Stimulated activated CD4-positive, alpha-beta T cell treated with anti-CD3 and anti-CD28 coated beads, Interleukin-2, amount 100 ng/mL, for 24 hours (primary cell): ENCODE measurements around the gene TRA2B.

Experiments
- DNase-seq, 2 donors: peaks; one replicate each; pipeline ENCODE4 v3.0.0-alpha.2; 2020

Gene TRA2B

GRCh38 chr3:185949515-185949914 is 11.7 kb upstream of the TRA2B start:
- no peak for DNase-seq

GRCh38 chr3:185948292-185948691 is 10.5 kb upstream of the TRA2B start:
- DNase-seq: no peak

GRCh38 chr3:185943760-185944106 is 5.9 kb upstream of the TRA2B start:
- DNase-seq: no peak

- peak; percentile 86 to 87 for DNase-seq
Observed at GRCh38 chr3:185942907-185943759, 5.3 kb upstream of the TRA2B start.

GRCh38 chr3:185942396-185942795 is 4.6 kb upstream of the TRA2B start:
- DNase-seq: no peak

GRCh38 chr3:185940951-185941350 is 3.1 kb upstream of the TRA2B start:
- DNase-seq: no peak

DNA sequence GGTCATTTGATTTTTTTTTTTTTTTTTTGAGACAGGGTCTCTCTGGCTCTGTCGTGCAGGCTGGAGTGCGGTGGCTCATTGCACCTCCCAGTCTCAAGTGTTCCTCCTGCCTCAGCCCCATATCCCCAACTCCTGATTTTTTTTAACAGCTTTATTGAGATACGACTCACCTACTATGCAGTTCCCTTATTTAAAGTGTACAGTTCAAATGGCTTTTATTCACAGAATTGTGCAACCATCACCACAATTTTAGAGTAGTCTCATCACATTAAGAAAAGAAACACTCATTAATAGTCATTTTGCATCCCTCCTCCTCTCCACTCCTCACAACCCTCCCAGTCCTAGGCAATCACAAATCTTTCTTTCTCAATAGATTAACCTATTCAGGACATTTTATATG is 1.9 kb upstream of the TRA2B start:
- no peak for DNase-seq

GRCh38 chr3:185936814-185937688 is 763 bp downstream of the TRA2B start:
- DNase-seq: peak; percentile 90 to 91

GRCh38 chr3:185936273-185936629 is 1.6 kb downstream of the TRA2B start:
- DNase-seq: no peak

- no peak for DNase-seq
Observed at GRCh38 chr3:185935465-185936272, 2.1 kb downstream of the TRA2B start.

- DNase-seq: no peak
Observed at GRCh38 chr3:185934767-185935464, 2.9 kb downstream of the TRA2B start.

DNA sequence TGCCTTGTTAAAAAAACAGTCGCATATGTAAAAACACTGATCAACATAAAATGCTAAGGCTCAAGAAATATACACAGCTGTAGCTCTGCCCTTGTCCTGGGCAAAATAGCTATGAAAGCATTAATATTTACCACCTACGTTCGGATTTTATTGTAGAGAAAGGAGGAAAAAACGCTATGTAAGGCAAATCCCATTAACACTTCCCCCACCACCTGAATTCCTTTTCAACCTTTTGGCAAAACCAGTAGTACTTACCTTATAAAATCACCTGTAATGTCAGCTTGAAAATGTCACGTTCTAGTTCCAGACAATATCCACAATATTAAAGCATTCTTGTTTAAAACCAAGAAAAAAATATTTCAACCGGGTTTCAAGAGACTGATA is 3.6 kb downstream of the TRA2B start:
- no peak for DNase-seq

GRCh38 chr3:185933374-185934173 is 4.2 kb downstream of the TRA2B start:
- DNase-seq: no peak

- no peak for DNase-seq
Observed at GRCh38 chr3:185931777-185932612, 5.8 kb downstream of the TRA2B start.

- no peak for DNase-seq
Observed at GRCh38 chr3:185930393-185931107, 7.3 kb downstream of the TRA2B start.

GRCh38 chr3:185929192-185930151 is 8.3 kb downstream of the TRA2B start:
- no peak for DNase-seq

GRCh38 chr3:185928496-185928895 is 9.3 kb downstream of the TRA2B start:
- DNase-seq: no peak

DNA sequence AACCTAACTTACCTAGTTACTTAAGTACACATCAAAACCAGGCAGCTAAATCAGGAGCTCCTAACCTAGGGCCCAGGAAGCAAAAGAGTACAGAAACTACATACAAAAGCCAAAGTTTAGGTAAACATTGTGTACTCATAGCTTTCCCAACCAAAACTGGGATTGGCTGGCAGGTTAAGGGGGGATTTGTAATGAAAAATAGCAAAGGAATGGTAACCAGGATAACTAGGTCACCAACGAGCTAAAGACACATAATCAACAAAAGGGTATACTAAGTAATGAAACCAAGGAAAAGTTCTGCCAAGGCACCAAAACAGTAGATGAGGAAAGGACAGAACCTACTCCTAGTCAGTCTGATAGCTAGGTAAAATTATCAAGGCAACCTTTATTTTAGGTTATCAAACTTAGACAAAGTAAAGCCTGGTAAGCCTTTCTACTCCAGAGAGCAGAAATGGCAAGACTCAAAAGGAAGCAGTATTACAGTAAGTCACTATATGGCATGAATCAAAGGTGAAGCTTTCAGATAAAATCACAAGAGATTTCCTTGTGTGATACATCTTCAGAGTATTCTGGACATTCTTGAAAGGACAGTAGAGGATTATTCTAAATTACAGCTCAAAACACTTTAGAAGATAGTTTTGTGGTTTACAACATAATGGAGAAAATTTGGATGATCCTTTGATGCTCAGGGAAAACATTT is 10.2 kb downstream of the TRA2B start:
- DNase-seq: no peak
